Memory B cell (primary cell): ENCODE measurements around the gene FAH.

Experiments
- ATAC-seq: fragments of 150-1000 bp; cut with Tn5 transposase; 2 replicates; pipeline ENCODE4 v1.10.0; 2021; ENCODE audit warnings: low read depth, mild to moderate bottlenecking, moderate library complexity
- DNase-seq, 2 donors: peaks; one replicate each; pipeline ENCODE4 v3.0.0; 2022; ENCODE audit warnings: low spot score in 2 of 2
- H3K27ac Mint-ChIP-seq: one replicate; pipeline ENCODE4 v1.8.0; 2022; ENCODE audit warnings: mild to moderate bottlenecking, moderate library complexity, mixed read lengths
- H3K27me3 Mint-ChIP-seq: one replicate; pipeline ENCODE4 v1.8.0; 2022; ENCODE audit warnings: mixed read lengths
- H3K36me3 Mint-ChIP-seq: one replicate; pipeline ENCODE4 v1.8.0; 2022; ENCODE audit warnings: mild to moderate bottlenecking, mixed read lengths
- H3K4me1 Mint-ChIP-seq: one replicate; pipeline ENCODE4 v1.8.0; 2022; ENCODE audit warnings: mixed read lengths
- H3K4me3 Mint-ChIP-seq: one replicate; pipeline ENCODE4 v1.8.0; 2022; ENCODE audit warnings: mild to moderate bottlenecking, moderate library complexity, mixed read lengths
- H3K9me3 Mint-ChIP-seq: one replicate; pipeline ENCODE4 v1.8.0; 2022; ENCODE audit warnings: mixed read lengths

The FAH gene

DNA sequence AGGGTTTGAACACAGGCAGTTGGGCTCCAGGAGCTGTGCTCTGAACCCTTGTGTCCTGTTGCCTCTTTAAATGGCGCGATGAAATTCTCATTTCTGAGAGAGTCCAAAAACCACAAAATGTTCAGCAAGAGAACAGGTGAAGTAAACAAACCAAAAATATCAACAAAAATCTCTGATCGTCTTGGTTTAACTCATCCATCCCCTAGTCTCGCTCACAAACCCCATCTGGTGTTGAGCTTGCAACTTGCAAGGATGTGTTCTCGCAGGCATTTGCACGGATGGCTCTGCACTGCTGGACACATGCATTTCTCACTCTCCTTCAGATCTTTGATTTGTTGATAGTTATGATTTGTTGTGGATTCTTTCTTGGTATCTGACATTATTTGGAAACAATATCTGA lies 31.1 kb downstream of the FAH start:
- Mint-ChIP-seq H3K27ac (no peak overlapping the region), H3K9me3 (no peaks in the 10 kb centered on the region), H3K36me3 (peaks cover 26% of the 10 kb centered on the region)

GRCh38 chr15:80184554-80184953 lies 31.8 kb downstream of the FAH start:
- no peak for DNase-seq
- peaks cover 25% of the 10 kb centered on the region for H3K36me3 Mint-ChIP-seq
- no peak overlapping the region for H3K27ac Mint-ChIP-seq
- H3K27me3 Mint-ChIP-seq = no peaks in the 10 kb centered on the region
- ATAC-seq = no peak
- H3K4me1 Mint-ChIP-seq = no peaks in the 10 kb centered on the region
- H3K4me3 Mint-ChIP-seq = no peak overlapping the region
- H3K9me3 Mint-ChIP-seq = no peaks in the 10 kb centered on the region

More for the DNA sequence above, 31.1 kb downstream of the FAH start:
- no peak for DNase-seq
- H3K4me1 Mint-ChIP-seq = no peaks in the 10 kb centered on the region
- no peaks in the 10 kb centered on the region for H3K27me3 Mint-ChIP-seq
- no peak for ATAC-seq
- H3K4me3 Mint-ChIP-seq = no peak overlapping the region

DNA sequence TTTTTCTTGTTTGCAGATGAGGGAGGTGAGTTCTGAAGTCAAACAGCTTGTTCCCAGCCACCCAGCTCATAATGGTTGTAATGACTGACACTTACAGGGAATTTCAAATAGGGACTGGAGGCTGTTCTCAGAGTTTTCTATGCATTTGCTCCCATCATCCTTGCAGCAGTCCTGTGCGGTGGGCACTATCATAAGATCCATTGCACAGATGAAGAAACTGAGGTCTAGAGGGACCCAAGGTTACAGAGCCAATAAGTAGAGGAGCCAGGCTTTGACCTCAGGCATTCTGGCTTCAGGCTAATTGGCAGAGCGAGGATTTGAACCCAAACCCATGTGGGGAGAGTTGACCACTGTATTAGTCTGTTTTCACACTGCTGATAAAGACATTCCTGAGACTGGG lies 32.4 kb downstream of the FAH start:
- ATAC-seq = no peak

DNA sequence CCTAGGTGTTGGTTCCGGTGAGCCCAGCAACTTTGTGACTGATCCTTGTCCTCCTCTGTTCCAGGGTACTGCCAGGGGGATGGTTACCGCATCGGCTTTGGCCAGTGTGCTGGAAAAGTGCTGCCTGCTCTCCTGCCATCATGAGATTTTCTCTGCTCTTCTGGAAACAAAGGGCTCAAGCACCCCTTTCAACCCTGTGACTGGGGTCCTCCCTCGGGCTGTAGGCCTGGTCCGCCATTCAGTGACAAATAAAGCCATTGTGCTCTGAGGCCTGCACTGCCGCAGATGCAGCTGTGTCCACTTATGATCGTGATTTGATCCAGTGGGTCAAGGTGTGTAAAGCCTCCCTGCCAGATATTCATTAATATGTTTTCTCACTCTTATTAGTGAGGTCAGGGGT lies 33.3 kb downstream of the FAH start:
- peaks cover 22% of the 10 kb centered on the region for H3K36me3 Mint-ChIP-seq
- H3K4me1 Mint-ChIP-seq = no peaks in the 10 kb centered on the region
- H3K4me3 Mint-ChIP-seq = no peak overlapping the region
- no peaks in the 10 kb centered on the region for H3K9me3 Mint-ChIP-seq
- DNase-seq = no peak
- ATAC-seq = no peak
- no peak overlapping the region for H3K27ac Mint-ChIP-seq
- no peaks in the 10 kb centered on the region for H3K27me3 Mint-ChIP-seq

More for the DNA sequence above, 32.4 kb downstream of the FAH start:
- no peaks in the 10 kb centered on the region for H3K9me3 Mint-ChIP-seq
- DNase-seq = no peak
- no peak overlapping the region for H3K4me3 Mint-ChIP-seq
- H3K27me3 Mint-ChIP-seq = no peaks in the 10 kb centered on the region
- no peak overlapping the region for H3K27ac Mint-ChIP-seq
- H3K36me3 Mint-ChIP-seq = peaks cover 23% of the 10 kb centered on the region
- no peaks in the 10 kb centered on the region for H3K4me1 Mint-ChIP-seq

DNA sequence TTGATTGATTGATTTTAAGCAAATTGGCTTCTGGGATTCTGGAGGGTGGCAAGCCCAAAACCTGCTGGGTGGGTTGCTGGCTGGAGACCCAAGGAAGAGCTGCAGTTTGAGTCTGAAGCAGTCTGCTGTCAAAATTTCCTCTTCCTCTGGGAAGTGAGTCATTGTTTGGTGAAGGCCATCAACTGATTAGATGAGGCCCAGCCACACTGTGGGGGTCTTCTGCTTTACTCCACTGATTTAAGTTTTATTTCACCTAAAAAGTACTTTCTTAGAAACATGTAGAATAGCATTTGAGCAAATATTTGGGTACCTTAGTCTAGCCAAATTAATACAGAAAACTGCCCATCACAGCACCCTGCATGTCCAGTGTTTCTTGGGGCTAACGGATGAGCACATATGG lies 33.8 kb downstream of the FAH start:
- peaks cover 21% of the 10 kb centered on the region for H3K36me3 Mint-ChIP-seq
- H3K27ac Mint-ChIP-seq = no peak overlapping the region
- DNase-seq (no peak), ATAC-seq (no peak)
- H3K4me1 Mint-ChIP-seq = no peaks in the 10 kb centered on the region
- no peaks in the 10 kb centered on the region for H3K27me3 Mint-ChIP-seq
- H3K4me3 Mint-ChIP-seq = no peak overlapping the region
- H3K9me3 Mint-ChIP-seq = no peaks in the 10 kb centered on the region

GRCh38 chr15:80188251-80188650 lies 35.5 kb downstream of the FAH start:
- ATAC-seq (no peak), DNase-seq (no peak)
- Mint-ChIP-seq H3K4me3 (no peak overlapping the region), H3K9me3 (no peaks in the 10 kb centered on the region), H3K36me3 (peaks cover 17% of the 10 kb centered on the region), H3K4me1 (no peaks in the 10 kb centered on the region), H3K27ac (no peak overlapping the region), H3K27me3 (no peaks in the 10 kb centered on the region)

GRCh38 chr15:80191198-80191597 lies 38.4 kb downstream of the FAH start:
- Mint-ChIP-seq H3K4me3 (no peak overlapping the region), H3K4me1 (no peaks in the 10 kb centered on the region), H3K27me3 (no peaks in the 10 kb centered on the region), H3K9me3 (no peaks in the 10 kb centered on the region), H3K36me3 (peaks cover 9% of the 10 kb centered on the region), H3K27ac (no peak overlapping the region)
- DNase-seq (no peak), ATAC-seq (no peak)

DNA sequence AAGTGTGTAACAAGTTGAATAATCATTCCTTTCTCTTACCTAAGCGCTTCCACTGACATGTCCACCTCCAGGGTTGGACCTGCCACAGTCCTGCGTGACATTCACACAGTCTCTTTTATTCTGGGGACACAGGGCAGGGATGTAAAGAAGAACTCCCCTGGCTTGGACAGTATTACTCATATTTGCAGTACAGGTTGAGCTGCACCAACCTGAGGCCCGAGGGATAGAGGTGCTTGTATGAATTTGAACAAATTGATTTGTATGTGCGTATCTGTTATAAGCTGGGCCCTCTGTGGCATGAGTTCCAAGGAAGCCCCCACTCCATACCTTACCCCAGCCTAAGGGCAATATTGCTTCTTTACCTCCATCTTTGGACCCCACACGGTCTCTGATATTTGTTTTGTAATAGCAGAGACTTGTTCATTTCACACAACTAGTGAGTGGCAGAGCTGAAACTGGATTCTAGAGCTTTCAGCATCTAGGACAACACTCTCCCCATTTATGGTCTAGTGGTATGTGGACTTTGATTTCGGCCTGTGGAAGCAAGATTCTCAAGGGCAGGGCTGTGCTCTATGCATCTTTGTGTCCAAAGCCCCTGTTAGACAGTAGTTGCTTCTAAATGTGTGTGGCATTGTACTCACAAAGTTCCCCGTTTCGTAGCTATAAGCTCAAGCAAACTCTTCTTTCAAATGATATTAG lies 39.2 kb downstream of the FAH start:
- Mint-ChIP-seq H3K9me3 (no peaks in the 10 kb centered on the region), H3K36me3 (peaks cover 2% of the 10 kb centered on the region), H3K4me1 (no peaks in the 10 kb centered on the region), H3K4me3 (no peak overlapping the region), H3K27me3 (no peaks in the 10 kb centered on the region), H3K27ac (no peak overlapping the region)
- no peak for ATAC-seq
- no peak for DNase-seq

- Mint-ChIP-seq H3K36me3 (no peaks in the 10 kb centered on the region), H3K9me3 (no peaks in the 10 kb centered on the region), H3K4me3 (no peak overlapping the region), H3K27ac (no peak overlapping the region), H3K27me3 (peaks cover 4% of the 10 kb centered on the region), H3K4me1 (no peaks in the 10 kb centered on the region)
- ATAC-seq (no peak), DNase-seq (no peak)
Observed at GRCh38 chr15:80194186-80194585, 41.4 kb downstream of the FAH start.

GRCh38 chr15:80194914-80195313 lies 42.1 kb downstream of the FAH start:
- Mint-ChIP-seq H3K27ac (no peak overlapping the region), H3K9me3 (no peaks in the 10 kb centered on the region), H3K4me3 (no peak overlapping the region), H3K4me1 (no peaks in the 10 kb centered on the region), H3K36me3 (no peaks in the 10 kb centered on the region), H3K27me3 (peaks cover 8% of the 10 kb centered on the region)
- ATAC-seq (no peak), DNase-seq (no peak)

GRCh38 chr15:80199366-80199765 lies 46.6 kb downstream of the FAH start:
- Mint-ChIP-seq H3K4me3 (no peak overlapping the region), H3K36me3 (no peaks in the 10 kb centered on the region), H3K9me3 (no peaks in the 10 kb centered on the region), H3K27me3 (peaks cover 15% of the 10 kb centered on the region), H3K27ac (no peak overlapping the region), H3K4me1 (no peaks in the 10 kb centered on the region)
- DNase-seq (no peak), ATAC-seq (no peak)

DNA sequence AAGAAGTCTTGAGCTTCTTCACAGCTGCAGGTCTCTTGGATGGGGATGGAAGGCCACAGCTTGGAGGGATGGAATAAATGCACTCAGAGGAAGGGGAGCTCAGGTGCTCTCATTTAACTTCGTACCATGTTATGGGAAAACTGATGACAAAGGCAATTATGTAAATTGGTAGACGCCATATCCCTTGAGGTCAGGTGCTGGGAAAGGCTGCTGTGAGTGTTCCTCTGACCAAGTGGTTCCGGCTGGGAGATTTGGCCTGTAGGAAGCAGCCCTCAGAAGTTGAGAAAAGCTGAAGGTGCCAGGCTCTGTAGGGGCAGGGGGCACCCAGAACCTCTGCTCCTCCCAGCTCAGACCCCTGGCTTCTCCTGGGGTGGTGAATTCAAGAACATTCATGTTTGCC lies 47.1 kb downstream of the FAH start:
- H3K4me1 Mint-ChIP-seq = no peaks in the 10 kb centered on the region
- ATAC-seq = no peak
- no peak overlapping the region for H3K27ac Mint-ChIP-seq
- H3K27me3 Mint-ChIP-seq = peaks cover 15% of the 10 kb centered on the region
- no peak overlapping the region for H3K4me3 Mint-ChIP-seq
- H3K9me3 Mint-ChIP-seq = no peaks in the 10 kb centered on the region
- no peak for DNase-seq
- no peaks in the 10 kb centered on the region for H3K36me3 Mint-ChIP-seq

DNA sequence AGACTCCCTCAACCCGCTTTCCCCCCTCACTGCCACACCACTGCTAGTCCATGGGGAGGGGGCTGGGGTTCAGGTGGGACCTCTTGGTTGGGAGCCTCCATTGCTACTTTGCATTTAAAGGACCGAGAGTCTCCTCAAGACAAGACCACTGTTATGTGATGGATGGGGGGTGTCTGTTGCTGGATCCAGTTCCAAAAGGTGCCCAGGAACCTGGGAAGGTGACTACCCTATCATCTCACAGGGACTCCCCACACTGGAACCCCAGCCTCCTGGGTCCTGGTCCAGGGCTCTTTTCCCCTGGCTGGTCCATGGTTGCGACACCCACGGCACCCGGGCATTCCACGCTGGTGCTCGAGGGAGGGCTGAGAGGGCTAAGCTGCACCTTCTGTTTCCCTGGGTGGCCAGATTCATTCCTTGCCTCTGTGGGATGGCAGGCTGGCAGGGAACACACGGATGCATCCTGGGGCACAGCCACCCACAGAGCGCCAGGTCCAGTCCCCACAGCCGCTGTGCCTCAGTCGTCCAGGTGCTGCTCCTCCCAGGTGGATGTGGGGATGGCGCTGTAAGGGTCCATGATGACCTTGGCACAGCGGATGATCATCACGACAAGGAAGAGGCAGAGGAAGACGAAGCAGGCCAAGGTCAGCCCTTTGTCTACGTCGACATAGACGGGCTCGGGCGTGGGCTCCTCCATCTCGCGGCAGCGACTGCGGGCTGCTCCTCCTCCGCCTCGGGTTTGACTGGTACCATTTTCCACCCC lies 48.6 kb downstream of the FAH start:
- H3K4me1 Mint-ChIP-seq = no peaks in the 10 kb centered on the region
- H3K9me3 Mint-ChIP-seq = no peaks in the 10 kb centered on the region
- H3K36me3 Mint-ChIP-seq = no peaks in the 10 kb centered on the region
- no peak overlapping the region for H3K27ac Mint-ChIP-seq
- no peak for ATAC-seq
- no peak for DNase-seq
- peaks cover 20% of the 10 kb centered on the region for H3K27me3 Mint-ChIP-seq
- no peak overlapping the region for H3K4me3 Mint-ChIP-seq

GRCh38 chr15:80202016-80202315 lies 49.2 kb downstream of the FAH start:
- DNase-seq = no peak
- Mint-ChIP-seq H3K4me3 (no peak overlapping the region), H3K36me3 (no peaks in the 10 kb centered on the region), H3K27ac (no peak overlapping the region), H3K4me1 (no peaks in the 10 kb centered on the region), H3K9me3 (no peaks in the 10 kb centered on the region), H3K27me3 (peaks cover 23% of the 10 kb centered on the region)
- ATAC-seq = no peak
